ENCODE measurements around the gene CENPO.

Gene CENPO

DNA sequence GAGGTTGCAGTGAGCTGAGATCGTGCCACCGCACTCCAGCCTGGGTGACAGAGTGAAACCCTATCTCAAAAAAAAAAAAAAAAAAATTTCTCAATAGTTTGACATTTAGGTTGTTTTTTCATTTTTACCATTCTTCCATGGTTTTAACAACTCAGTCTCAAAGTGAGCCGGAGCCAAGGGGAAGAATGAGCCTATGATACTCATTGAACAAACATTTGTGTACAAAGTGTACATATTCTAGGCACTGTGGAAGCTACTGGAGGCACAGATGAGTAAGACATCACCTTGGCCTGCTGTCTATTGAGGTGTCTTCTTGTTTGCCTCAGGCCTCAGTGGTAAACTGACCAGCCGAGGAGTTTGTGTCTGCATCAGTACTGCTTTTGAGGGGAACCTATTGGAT is 21.9 kb downstream of the CENPO start:
- H3K4me3 ChIP-seq (replicated peaks; ENCODE audit: low read depth, low read length): no peak overlapping the region
- TF ChIP-seq, protein P1, sequence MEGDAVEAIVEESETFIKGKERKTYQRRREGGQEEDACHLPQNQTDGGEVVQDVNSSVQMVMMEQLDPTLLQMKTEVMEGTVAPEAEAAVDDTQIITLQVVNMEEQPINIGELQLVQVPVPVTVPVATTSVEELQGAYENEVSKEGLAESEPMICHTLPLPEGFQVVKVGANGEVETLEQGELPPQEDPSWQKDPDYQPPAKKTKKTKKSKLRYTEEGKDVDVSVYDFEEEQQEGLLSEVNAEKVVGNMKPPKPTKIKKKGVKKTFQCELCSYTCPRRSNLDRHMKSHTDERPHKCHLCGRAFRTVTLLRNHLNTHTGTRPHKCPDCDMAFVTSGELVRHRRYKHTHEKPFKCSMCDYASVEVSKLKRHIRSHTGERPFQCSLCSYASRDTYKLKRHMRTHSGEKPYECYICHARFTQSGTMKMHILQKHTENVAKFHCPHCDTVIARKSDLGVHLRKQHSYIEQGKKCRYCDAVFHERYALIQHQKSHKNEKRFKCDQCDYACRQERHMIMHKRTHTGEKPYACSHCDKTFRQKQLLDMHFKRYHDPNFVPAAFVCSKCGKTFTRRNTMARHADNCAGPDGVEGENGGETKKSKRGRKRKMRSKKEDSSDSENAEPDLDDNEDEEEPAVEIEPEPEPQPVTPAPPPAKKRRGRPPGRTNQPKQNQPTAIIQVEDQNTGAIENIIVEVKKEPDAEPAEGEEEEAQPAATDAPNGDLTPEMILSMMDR (IDR thresholded peaks at IDR 0.05; ENCODE audit: low read depth, low read length, missing control alignments): no peak
- no peak for DNase-seq (ENCODE audit: extremely low read depth, low read depth)

DNA sequence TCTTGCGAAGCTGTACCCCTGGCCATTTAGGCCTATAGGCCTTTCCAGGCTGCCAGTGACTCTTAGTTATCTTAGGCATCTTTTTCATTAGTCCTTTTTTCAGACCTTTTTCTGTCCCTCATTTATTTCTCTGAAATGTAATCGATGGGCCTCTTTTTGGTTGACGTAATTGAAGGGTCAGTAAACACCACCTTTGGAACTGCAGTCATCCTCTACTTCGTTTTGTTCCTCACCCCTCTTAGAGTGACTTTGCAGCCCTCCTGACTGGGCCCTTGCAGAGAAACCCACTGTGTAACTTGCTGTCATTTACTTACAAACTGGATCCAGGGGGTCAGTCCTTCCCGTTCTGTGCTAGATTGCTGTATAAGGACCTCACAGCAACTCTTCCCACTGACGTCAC is 23.2 kb downstream of the CENPO start:
- no peak for DNase-seq (ENCODE audit: extremely low read depth, low read depth)
- TF ChIP-seq, protein P1 (IDR thresholded peaks at IDR 0.05; ENCODE audit: low read depth, low read length, missing control alignments): no peak
- no peak overlapping the region for H3K4me3 ChIP-seq (replicated peaks; ENCODE audit: low read depth, low read length)

DNA sequence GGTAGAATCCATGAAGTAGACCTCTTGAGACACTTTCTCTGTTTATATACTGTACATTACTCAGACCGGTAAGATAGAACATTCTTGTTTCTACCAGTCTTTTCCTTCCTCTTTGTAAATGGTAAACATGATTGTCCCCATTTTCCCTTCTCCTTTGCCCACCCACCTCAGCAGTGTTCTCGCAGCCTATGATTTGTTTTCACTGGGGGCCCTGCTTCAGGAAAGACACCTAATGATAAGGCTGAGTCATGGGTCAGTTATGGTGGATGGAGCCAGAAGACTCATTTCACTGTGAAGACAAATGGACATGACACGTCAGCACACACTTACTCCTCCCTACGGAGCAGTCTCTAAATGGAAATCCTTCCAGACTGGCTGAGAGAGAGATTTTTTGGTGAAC is 23.7 kb downstream of the CENPO start:
- H3K4me3 ChIP-seq (replicated peaks; ENCODE audit: low read depth, low read length): no peak overlapping the region
- no peak for DNase-seq (ENCODE audit: extremely low read depth, low read depth)
- TF ChIP-seq, protein P1 (IDR thresholded peaks at IDR 0.05; ENCODE audit: low read depth, low read length, missing control alignments): no peak

DNA sequence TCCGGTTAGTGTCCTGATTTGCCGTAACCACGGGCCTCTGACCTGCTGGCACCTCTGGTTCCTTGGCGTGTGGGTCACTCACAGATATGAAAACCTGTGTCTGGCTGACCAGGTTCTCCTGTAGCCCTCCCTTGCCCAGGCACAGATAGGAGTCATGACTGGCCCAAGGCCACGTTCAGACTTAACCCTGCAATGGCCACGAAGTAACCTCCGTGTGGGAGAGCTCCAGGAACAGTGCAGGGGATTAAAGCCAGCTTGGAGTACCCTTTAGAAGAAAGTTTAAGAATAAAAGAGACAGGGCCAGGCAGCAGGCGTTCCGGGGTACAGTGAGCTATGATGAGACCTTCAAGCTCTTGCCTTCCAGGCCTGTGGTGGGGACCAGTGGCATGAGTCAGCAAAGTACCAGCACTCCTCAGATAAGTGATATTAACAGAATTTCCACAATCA is 25.5 kb downstream of the CENPO start:
- TF ChIP-seq, protein P1 (IDR thresholded peaks at IDR 0.05; ENCODE audit: low read depth, low read length, missing control alignments): no peak
- DNase-seq (ENCODE audit: extremely low read depth, low read depth): no peak
- H3K4me3 ChIP-seq (replicated peaks; ENCODE audit: low read depth, low read length): no peak overlapping the region

DNA sequence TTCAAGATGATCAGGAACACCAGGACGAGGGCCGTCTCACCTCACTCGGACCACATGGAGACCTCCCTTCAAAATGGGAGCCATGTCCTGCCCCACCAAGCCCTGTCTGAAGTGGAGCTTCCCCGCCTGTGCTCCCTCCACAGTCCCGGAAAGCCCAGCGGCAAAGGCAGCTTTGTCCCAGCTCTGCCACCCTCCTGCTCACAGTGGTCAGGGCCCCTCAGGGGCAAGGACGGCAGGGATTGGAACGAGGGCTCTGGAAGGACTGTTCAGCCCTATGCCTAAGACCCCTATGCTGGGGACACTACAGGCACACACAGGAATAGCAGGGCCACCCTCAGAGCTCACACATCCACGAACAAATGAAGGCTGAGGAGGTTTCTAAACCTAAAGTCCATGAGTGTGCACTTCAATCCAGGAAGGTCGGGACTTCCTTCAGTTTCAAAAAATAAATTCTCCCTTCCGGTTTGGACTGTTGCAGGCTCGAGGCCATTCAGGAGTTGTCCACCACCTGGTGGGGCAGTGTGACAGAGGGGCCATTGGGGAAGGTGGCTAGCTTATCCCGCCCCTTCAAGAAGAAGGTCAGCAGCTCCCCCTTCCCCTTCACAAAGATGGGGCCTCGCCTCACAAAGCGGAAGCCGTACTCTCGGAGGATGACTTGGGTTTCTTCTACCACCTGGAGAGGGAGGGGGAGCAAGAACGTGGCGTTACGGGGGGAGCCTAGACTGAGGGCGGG is 26.4 kb downstream of the CENPO start:
- TF ChIP-seq, protein P1 (IDR thresholded peaks at IDR 0.05; ENCODE audit: low read depth, low read length, missing control alignments): no peak
- no peak for DNase-seq (ENCODE audit: extremely low read depth, low read depth)
- no peak overlapping the region for H3K4me3 ChIP-seq (replicated peaks; ENCODE audit: low read depth, low read length)

DNA sequence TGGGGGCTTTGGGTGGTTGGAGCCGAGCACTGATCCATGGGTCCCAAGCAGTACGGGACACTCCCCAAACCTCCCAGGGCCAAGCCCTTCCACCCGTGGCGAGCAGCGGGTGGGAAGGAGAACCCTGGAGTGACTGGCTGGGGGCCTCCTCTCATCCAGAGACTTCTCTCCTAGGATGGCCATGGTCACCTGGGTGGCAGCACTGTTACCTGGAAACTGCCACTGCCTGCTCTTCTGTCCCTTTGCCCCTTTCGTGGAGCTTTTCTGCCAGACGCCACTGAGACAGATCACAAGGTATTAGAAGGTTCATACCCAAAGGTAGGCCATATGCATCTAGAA is 26.9 kb downstream of the CENPO start:
- TF ChIP-seq, protein P1 (IDR thresholded peaks at IDR 0.05; ENCODE audit: low read depth, low read length, missing control alignments): no peak
- H3K4me3 ChIP-seq (replicated peaks; ENCODE audit: low read depth, low read length): no peak overlapping the region
- DNase-seq (ENCODE audit: extremely low read depth, low read depth): no peak

All from HFF-Myc (cell line).